Measurements from ENCODE around the gene DDX1.

The DDX1 gene

DNA sequence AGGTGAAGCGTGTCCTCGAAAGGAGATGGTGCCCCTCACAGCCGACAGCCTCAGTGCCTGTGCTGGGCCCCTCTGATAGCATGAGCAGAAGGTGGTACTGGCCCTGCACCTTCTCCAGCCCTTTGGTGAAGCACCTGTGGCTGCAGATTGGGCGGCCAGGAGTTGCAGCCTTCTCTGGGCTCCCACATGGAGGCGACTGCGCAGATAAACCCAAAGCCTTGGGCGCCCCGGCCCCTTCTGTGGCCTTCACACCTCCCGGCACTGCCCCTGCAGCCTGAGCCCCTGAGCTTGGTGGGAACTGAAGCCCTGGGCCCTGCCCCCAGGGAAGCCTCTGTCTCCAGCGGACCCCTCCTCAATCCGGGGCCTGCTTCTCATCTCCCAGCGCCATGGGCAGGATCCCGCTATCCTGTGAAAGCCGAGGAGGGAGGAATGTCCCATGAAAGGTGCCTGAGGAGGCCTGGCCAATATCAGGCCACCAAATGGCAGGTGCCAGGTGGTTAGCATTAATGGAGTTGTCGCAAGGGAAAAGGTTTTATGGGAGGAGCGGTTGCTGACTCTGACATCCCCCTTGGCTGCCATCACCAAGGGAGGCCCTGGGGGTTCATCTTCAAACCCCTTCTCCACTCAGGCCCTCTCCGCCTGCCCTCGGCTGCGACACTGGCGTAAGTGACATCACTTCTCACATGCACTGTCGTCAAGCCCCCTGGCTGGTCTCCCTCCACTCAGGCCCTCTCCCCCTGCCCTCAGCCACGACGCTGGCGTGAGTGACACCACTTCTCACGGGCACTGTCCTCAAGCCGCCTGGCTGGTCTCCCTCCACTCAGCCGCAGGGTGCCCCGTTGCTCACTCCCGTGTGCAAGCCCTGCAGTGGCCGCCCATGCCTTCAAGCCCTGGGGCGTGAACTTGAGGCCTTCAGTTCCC, 62.4 kb downstream of the DDX1 start:
- CTCF ChIA-PET = interaction anchor here (0.9 kb wide), 1 partner anchor 15 kb away, joined by 4 read pairs; no protein-coding TSS in a partner anchor
- Histone ChIP-seq H3K4me1 (ENCODE audit: control insufficient read depth, insufficient read depth, low read length) (no peaks in the 10 kb centered on the region), H3K36me3 (ENCODE audit: control insufficient read depth in 2 of 2, insufficient read depth in 1 of 2, low read length in 2 of 2) (no peaks in the 10 kb centered on the region), H3K27ac (ENCODE audit: extremely low read depth, low read depth, low read length) (no peak overlapping the region), H3K9me3 (ENCODE audit: control insufficient read depth, insufficient read depth, low read depth, low read length) (no peaks in the 10 kb centered on the region), H3K4me3 (ENCODE audit: low read depth, low read length) (no peak overlapping the region)
- POLR2A ChIA-PET = no interaction called here
- TF ChIP-seq, protein P1, sequence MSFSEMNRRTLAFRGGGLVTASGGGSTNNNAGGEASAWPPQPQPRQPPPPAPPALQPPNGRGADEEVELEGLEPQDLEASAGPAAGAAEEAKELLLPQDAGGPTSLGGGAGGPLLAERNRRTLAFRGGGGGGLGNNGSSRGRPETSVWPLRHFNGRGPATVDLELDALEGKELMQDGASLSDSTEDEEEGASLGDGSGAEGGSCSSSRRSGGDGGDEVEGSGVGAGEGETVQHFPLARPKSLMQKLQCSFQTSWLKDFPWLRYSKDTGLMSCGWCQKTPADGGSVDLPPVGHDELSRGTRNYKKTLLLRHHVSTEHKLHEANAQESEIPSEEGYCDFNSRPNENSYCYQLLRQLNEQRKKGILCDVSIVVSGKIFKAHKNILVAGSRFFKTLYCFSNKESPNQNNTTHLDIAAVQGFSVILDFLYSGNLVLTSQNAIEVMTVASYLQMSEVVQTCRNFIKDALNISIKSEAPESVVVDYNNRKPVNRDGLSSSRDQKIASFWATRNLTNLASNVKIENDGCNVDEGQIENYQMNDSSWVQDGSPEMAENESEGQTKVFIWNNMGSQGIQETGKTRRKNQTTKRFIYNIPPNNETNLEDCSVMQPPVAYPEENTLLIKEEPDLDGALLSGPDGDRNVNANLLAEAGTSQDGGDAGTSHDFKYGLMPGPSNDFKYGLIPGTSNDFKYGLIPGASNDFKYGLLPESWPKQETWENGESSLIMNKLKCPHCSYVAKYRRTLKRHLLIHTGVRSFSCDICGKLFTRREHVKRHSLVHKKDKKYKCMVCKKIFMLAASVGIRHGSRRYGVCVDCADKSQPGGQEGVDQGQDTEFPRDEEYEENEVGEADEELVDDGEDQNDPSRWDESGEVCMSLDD (tag by site-specific recombination; IDR thresholded peaks at IDR 0.05) = no peak
- TF ChIP-seq, protein P2, sequence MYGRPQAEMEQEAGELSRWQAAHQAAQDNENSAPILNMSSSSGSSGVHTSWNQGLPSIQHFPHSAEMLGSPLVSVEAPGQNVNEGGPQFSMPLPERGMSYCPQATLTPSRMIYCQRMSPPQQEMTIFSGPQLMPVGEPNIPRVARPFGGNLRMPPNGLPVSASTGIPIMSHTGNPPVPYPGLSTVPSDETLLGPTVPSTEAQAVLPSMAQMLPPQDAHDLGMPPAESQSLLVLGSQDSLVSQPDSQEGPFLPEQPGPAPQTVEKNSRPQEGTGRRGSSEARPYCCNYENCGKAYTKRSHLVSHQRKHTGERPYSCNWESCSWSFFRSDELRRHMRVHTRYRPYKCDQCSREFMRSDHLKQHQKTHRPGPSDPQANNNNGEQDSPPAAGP (tag by site-specific recombination; IDR thresholded peaks at IDR 0.05) = no peak
- TF ChIP-seq, protein P3, sequence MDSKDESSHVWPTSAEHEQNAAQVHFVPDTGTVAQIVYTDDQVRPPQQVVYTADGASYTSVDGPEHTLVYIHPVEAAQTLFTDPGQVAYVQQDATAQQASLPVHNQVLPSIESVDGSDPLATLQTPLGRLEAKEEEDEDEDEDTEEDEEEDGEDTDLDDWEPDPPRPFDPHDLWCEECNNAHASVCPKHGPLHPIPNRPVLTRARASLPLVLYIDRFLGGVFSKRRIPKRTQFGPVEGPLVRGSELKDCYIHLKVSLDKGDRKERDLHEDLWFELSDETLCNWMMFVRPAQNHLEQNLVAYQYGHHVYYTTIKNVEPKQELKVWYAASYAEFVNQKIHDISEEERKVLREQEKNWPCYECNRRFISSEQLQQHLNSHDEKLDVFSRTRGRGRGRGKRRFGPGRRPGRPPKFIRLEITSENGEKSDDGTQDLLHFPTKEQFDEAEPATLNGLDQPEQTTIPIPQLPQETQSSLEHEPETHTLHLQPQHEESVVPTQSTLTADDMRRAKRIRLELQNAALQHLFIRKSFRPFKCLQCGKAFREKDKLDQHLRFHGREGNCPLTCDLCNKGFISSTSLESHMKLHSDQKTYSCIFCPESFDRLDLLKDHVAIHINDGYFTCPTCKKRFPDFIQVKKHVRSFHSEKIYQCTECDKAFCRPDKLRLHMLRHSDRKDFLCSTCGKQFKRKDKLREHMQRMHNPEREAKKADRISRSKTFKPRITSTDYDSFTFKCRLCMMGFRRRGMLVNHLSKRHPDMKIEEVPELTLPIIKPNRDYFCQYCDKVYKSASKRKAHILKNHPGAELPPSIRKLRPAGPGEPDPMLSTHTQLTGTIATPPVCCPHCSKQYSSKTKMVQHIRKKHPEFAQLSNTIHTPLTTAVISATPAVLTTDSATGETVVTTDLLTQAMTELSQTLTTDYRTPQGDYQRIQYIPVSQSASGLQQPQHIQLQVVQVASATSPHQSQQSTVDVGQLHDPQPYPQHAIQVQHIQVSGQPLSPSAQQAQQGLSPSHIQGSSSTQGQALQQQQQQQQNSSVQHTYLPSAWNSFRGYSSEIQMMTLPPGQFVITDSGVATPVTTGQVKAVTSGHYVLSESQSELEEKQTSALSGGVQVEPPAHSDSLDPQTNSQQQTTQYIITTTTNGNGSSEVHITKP (tag by site-specific recombination; IDR thresholded peaks at IDR 0.05) = no peak

DNA sequence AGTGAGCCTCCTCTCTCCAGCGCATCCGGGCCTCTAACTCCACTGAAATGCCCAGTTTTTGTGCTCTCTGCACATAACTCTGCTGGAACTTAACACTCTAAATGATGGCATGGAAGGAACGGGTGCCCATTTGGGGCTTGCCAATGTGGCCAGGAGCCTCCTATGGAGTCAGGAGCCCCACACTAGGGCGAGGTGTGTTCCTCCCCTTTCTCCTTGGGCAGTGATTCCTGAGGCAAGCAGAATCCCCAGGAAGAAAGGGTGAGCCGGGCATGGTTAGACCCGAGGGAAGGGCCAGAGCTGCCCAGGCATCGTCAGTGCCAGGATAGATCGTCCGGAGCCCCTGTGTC, 63.0 kb downstream of the DDX1 start:
- no peak overlapping the region for H3K4me3 ChIP-seq (ENCODE audit: low read depth, low read length)
- H3K9me3 ChIP-seq (ENCODE audit: control insufficient read depth, insufficient read depth, low read depth, low read length) = no peaks in the 10 kb centered on the region
- H3K36me3 ChIP-seq (ENCODE audit: control insufficient read depth in 2 of 2, insufficient read depth in 1 of 2, low read length in 2 of 2) = no peaks in the 10 kb centered on the region
- ChIA-PET CTCF (interaction anchor here (0.9 kb wide), 1 partner anchor 15 kb away, joined by 4 read pairs; no protein-coding TSS in a partner anchor), POLR2A (no interaction called here)
- no peak overlapping the region for H3K27ac ChIP-seq (ENCODE audit: extremely low read depth, low read depth, low read length)
- no peaks in the 10 kb centered on the region for H3K4me1 ChIP-seq (ENCODE audit: control insufficient read depth, insufficient read depth, low read length)
- TF ChIP-seq, protein P4, sequence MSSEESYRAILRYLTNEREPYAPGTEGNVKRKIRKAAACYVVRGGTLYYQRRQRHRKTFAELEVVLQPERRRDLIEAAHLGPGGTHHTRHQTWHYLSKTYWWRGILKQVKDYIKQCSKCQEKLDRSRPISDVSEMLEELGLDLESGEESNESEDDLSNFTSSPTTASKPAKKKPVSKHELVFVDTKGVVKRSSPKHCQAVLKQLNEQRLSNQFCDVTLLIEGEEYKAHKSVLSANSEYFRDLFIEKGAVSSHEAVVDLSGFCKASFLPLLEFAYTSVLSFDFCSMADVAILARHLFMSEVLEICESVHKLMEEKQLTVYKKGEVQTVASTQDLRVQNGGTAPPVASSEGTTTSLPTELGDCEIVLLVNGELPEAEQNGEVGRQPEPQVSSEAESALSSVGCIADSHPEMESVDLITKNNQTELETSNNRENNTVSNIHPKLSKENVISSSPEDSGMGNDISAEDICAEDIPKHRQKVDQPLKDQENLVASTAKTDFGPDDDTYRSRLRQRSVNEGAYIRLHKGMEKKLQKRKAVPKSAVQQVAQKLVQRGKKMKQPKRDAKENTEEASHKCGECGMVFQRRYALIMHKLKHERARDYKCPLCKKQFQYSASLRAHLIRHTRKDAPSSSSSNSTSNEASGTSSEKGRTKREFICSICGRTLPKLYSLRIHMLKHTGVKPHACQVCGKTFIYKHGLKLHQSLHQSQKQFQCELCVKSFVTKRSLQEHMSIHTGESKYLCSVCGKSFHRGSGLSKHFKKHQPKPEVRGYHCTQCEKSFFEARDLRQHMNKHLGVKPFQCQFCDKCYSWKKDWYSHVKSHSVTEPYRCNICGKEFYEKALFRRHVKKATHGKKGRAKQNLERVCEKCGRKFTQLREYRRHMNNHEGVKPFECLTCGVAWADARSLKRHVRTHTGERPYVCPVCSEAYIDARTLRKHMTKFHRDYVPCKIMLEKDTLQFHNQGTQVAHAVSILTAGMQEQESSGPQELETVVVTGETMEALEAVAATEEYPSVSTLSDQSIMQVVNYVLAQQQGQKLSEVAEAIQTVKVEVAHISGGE (tag by site-specific recombination; conservative IDR thresholded peaks at IDR 0.05; ENCODE audit: low read depth) = no peak
- TF ChIP-seq ZNF174 (tag by site-specific recombination; IDR thresholded peaks at IDR 0.05) = no peak
- no peak for TF ChIP-seq ZNF366 (tag by site-specific recombination; conservative IDR thresholded peaks at IDR 0.05)
- TF ChIP-seq, protein P5, sequence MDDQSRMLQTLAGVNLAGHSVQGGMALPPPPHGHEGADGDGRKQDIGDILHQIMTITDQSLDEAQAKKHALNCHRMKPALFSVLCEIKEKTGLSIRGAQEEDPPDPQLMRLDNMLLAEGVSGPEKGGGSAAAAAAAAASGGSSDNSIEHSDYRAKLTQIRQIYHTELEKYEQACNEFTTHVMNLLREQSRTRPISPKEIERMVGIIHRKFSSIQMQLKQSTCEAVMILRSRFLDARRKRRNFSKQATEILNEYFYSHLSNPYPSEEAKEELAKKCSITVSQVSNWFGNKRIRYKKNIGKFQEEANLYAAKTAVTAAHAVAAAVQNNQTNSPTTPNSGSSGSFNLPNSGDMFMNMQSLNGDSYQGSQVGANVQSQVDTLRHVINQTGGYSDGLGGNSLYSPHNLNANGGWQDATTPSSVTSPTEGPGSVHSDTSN (CRISPR knock-in tag; IDR thresholded peaks at IDR 0.05) = no peak
- no peak for TF ChIP-seq GFI1B (tag by site-specific recombination; IDR thresholded peaks at IDR 0.05)
- TF ChIP-seq ZNF664 (tag by site-specific recombination; IDR thresholded peaks at IDR 0.05) = no peak
- no peak for TF ChIP-seq GLI4 (tag by site-specific recombination; IDR thresholded peaks at IDR 0.05)
- TF ChIP-seq, protein P6, sequence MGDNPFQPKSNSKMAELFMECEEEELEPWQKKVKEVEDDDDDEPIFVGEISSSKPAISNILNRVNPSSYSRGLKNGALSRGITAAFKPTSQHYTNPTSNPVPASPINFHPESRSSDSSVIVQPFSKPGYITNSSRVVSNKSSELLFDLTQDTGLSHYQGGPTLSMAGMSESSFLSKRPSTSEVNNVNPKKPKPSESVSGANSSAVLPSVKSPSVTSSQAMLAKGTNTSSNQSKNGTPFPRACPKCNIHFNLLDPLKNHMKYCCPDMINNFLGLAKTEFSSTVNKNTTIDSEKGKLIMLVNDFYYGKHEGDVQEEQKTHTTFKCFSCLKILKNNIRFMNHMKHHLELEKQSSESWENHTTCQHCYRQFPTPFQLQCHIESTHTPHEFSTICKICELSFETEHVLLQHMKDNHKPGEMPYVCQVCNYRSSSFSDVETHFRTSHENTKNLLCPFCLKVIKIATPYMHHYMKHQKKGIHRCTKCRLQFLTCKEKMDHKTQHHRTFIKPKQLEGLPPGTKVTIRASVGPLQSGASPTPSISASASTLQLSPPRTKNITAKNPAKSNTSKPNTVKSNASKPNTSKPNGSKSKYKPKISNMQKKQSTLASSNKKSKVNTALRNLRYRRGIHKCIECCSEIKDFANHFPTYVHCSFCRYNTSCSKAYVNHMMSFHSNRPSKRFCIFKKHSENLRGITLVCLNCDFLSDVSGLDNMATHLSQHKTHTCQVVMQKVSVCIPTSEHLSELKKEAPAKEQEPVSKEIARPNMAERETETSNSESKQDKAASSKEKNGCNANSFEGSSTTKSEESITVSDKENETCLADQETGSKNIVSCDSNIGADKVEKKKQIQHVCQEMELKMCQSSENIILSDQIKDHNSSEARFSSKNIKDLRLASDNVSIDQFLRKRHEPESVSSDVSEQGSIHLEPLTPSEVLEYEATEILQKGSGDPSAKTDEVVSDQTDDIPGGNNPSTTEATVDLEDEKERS (tag by site-specific recombination; IDR thresholded peaks at IDR 0.05) = no peak
- no peak for TF ChIP-seq ZNF221 (tag by site-specific recombination; IDR thresholded peaks at IDR 0.05; ENCODE audit: borderline replicate concordance)
- TF ChIP-seq ZBTB48 (tag by site-specific recombination; IDR thresholded peaks at IDR 0.05) = no peak
- TF ChIP-seq ZNF529 (tag by site-specific recombination; IDR thresholded peaks at IDR 0.05; ENCODE audit: insufficient replicate concordance) = no peak
- no peak for TF ChIP-seq ZNF510 (tag by site-specific recombination; IDR thresholded peaks at IDR 0.05; ENCODE audit: insufficient replicate concordance)
- TF ChIP-seq ZNF24 (tag by site-specific recombination; IDR thresholded peaks at IDR 0.05) = no peak
- TF ChIP-seq ZNF311 (tag by site-specific recombination; IDR thresholded peaks at IDR 0.05; ENCODE audit: borderline replicate concordance) = no peak
